Pancreas (tissue), 10 donors: Measurements from ENCODE around the gene SOX18. TPM values are rescaled to one million over a fixed set of nuclear protein-coding genes. Genes with fewer than 3 reads are reported as not detected.

Experiments
- ATAC-seq, 4 donors: fragments of 200-7000 bp; cut with Tn5 transposase; one replicate each; pipeline versions ENCODE4 v1.8.0 to v1.9.1; 2020; ENCODE audit warnings: mild to moderate bottlenecking in 4 of 4, moderate library complexity in 4 of 4
- DNase-seq, 6 donors: peaks; one replicate each; pipeline ENCODE4 v3.0.0-alpha.2; 2020
- FAIRE-seq: peaks from 2 replicates; lab custom pipeline; 2012; peaks lifted over from hg19 to GRCh38; lab: Jason Lieb, UNC
- H3K27ac ChIP-seq, 4 donors: fragments of 200-600 bp; sonication (generic); 1 replicate in 3 of 4; 2 replicates in 1 of 4; pipeline versions ENCODE4 v1.5.0 to v1.8.0; 2020
- H3K27me3 ChIP-seq, 4 donors: fragments of 200-600 bp; one replicate each; pipeline ENCODE4 v1.8.0; 2021
- H3K36me3 ChIP-seq, 3 donors: fragments of 200-600 bp; sonication (generic) in 1 of 3; one replicate each; pipeline versions ENCODE4 v1.5.0 to v1.8.0; 2020 to 2021
- H3K4me1 ChIP-seq, 3 donors: fragments of 200-600 bp; one replicate each; pipeline ENCODE4 v1.8.0; 2021
- H3K4me3 ChIP-seq, 4 donors: fragments of 200-600 bp; sonication (generic) in 2 of 4; one replicate each; pipeline versions ENCODE4 v1.5.0 to v1.8.0; 2020 to 2021
- H3K9me3 ChIP-seq, 4 donors: fragments of 200-600 bp; one replicate each; pipeline ENCODE4 v1.8.0; 2021
- CTCF ChIP-seq, 4 donors: fragments of 200-600 bp; sonication (generic) in 3 of 4; IDR thresholded peaks; one replicate each; pipeline versions ENCODE4 v1.5.0 to v1.8.0; 2021; ENCODE audit warnings: antibody characterized with exemption in 4 of 4
- WGBS, 2 donors: extraction: QIAGEN DNeasy Blood & Tissue Kit; methylation state at CpG; one replicate each; pipeline ENCODE4 v1.1.7; 2013; 5-methylcytosine and 5-hydroxymethylcytosine counted together
- intact Hi-C, 3 donors: fragments of 100-400 bp; cut with DNase I; formaldehyde crosslinking; loops; one replicate each; pipeline versions ENCODE4 v1.11.1 to v1.14.2; 2022
- polyA plus RNA-seq, 2 donors: library from polyadenylated mRNA; stranded (reverse); fragments of 200-250 nt; gene quantifications; one replicate each; pipeline ENCODE4 v1.2.3, GENCODE V29; 2013
- total RNA-seq, 6 donors: library from RNA; stranded (reverse); fragmentation: NEBNext Ultra II Directional in 4 of 6; extraction: Animal tissue kit (Norgen Biotek cat#: 25700) in 4 of 6; gene quantifications; one replicate each; pipeline versions ENCODE4 v1.2.1 to v1.2.4, GENCODE V29; 2021 to 2023
- donor health status: healthy with polysubstance abuse.
- donor health status: DM: no; HTN: no; CAD: no; lungs with moderate emphysema.
- donor health status: DM: no; HTN: no; CAD: no.
- donor health status: control.
- donor health status: control.
- donor health status: Bipolar disorder and iron deficiency.
- donor health status: DM: yes; HTN: yes; CAD: no.
- donor health status: DM: no; HTN: no; CAD: no.
- donor health status: DM: no; HTN: no; CAD: no.
- donor health status: DM: yes; HTN: yes; CAD: no.

Gene SOX18
- total and polyA plus RNA-seq, 8 donors = 3.7 to 9.1 (median 6.0) TPM

- Histone ChIP-seq H3K9me3 (no peaks in the 10 kb centered on the region), H3K36me3 (peaks cover 12 to 59% (median 30%) of the 10 kb centered on the region in 3 donors), H3K4me1 (no peaks in the 10 kb centered on the region), H3K4me3 (no peak overlapping the region), H3K27ac (no peak overlapping the region), H3K27me3 (no peaks in the 10 kb centered on the region)
- 92 to 93% methylated on average over 19 of the region's 19 CpGs for WGBS, 2 donors
- ATAC-seq (no peak), DNase-seq (no peak), FAIRE-seq (no peak)
- no peak for TF ChIP-seq CTCF (IDR thresholded peaks at IDR 0.05)
- intact Hi-C loops = loop anchor here in 1 of 3 donors (10.0 kb wide), 1 partner anchor 93 kb away; no protein-coding TSS in a partner anchor
Observed at GRCh38 chr20:64031822-64032314, 17.6 kb downstream of the SOX18 start.

- no peak for TF ChIP-seq CTCF (IDR thresholded peaks at IDR 0.05)
- H3K9me3 ChIP-seq = no peaks in the 10 kb centered on the region
- WGBS, 2 donors = 86 to 88% methylated on average over 20 of the region's 20 CpGs
- H3K27ac ChIP-seq = no peak overlapping the region
- H3K36me3 ChIP-seq = peaks cover 12 to 70% (median 37%) of the 10 kb centered on the region in 3 donors
- no peak overlapping the region for H3K4me3 ChIP-seq
- intact Hi-C loops = loop anchor here in 1 of 3 donors (10.0 kb wide), 1 partner anchor 94 kb away; no protein-coding TSS in a partner anchor
- FAIRE-seq (no peak), ATAC-seq (peak in 2 of 4 donors; percentile 15 to 16), DNase-seq (peak in 1 of 6 donors; percentile 9)
- H3K4me1 ChIP-seq = no peaks in the 10 kb centered on the region
- H3K27me3 ChIP-seq = no peaks in the 10 kb centered on the region
Observed at GRCh38 chr20:64030371-64031134, 18.9 kb downstream of the SOX18 start.

- no peaks in the 10 kb centered on the region for H3K4me1 ChIP-seq
- WGBS, 2 donors = 95 to 98% methylated on average over 31 to 38 of the region's 38 CpGs
- no peak overlapping the region for H3K27ac ChIP-seq
- intact Hi-C loops = loop anchor here in 1 of 3 donors (10.0 kb wide), 1 partner anchor 95 kb away; no protein-coding TSS in a partner anchor
- no peak for TF ChIP-seq CTCF (IDR thresholded peaks at IDR 0.05)
- peaks cover 12 to 80% (median 47%) of the 10 kb centered on the region in 3 donors for H3K36me3 ChIP-seq
- ATAC-seq (no peak), DNase-seq (peak in 1 of 6 donors; percentile 16), FAIRE-seq (no peak)
- H3K4me3 ChIP-seq = no peak overlapping the region
- H3K27me3 ChIP-seq = no peaks in the 10 kb centered on the region
- no peaks in the 10 kb centered on the region for H3K9me3 ChIP-seq
Observed at GRCh38 chr20:64029293-64030117, 19.9 kb downstream of the SOX18 start.

GRCh38 chr20:64027981-64028685, 21.3 kb downstream of the SOX18 start:
- TF ChIP-seq CTCF (IDR thresholded peaks at IDR 0.05) = no peak
- no peak for DNase-seq
- Histone ChIP-seq H3K36me3 (peaks cover 12 to 89% (median 53%) of the 10 kb centered on the region in 3 donors), H3K9me3 (no peaks in the 10 kb centered on the region), H3K27me3 (no peaks in the 10 kb centered on the region), H3K4me1 (peaks cover 0 to 8% (median 0%) of the 10 kb centered on the region in 3 donors), H3K27ac (no peak overlapping the region), H3K4me3 (no peak overlapping the region)
- 91 to 92% methylated on average over 24 of the region's 24 CpGs for WGBS, 2 donors
- intact Hi-C loops = no loop called here
- FAIRE-seq = no peak
- ATAC-seq = no peak
